HL-60/S4 treated with retinoic acid at 250 ng/mL for 4 days and 3 days (cell line): ENCODE measurements around the gene GSX2.

Source experiments
- in situ Hi-C: fragments of 300-500 bp; cut with MboI; formaldehyde crosslinking; loops from 2 replicates; pipeline ENCODE4 v1.7.0; 2022; ENCODE audit warnings: low sequenced_read_pairs

GSX2 gene

DNA sequence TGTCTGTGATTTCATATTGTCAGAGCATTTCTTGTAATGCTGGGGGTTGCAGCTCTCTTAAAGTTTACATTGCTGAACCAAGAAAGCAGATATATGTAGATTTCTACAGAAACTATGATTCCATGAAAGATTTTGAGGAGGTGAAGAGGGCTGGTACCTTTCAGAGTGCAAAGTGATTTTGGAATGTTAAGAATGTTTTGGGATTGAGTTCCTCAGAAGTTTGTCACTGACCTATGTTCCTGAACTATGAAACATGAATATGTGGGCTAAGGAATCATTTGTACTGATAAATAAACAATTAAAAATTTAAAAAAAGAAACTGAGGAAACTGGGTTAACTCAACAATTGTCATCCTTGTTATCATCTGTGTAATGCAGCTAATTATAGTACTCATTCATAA, 23.3 kb upstream of the GSX2 start:
- in situ Hi-C loops: no loop called here

DNA sequence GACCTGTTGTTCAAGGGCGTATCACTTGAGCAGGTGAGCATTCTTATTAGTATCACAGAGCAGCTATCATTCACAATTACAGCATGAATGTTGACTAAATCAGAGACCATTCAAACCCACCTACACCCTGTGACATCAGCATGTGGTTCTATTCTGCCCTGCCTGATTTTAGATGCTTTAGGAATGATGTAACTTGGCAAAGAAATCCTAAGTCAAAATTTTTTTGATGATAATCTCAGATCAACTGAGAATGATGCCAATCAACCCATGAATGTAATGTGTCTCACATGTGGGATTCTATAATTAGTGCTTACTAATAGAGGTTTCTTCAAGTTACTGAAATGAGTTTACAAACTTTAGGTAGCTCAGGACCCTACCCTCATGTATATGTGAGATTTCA, 22.2 kb upstream of the GSX2 start:
- in situ Hi-C loops: no loop called here

DNA sequence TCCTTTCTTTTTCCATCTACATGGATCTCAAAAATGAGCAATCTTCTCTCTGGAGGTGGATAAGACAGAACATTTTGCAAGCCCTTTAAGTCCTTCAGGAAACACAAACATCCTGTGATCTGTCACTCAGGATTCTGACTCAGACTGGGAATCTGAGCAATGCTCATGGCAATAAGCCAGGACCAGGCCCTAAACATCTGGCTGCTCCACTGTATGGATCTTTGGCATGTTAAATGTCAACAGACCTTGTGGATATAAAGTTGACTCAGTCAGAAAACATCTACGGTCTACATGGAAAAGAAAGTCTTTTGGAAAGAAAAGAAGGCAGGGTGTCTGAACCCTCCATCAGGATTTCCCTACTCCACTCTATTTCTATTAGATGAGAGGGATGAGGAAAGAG, 17.8 kb upstream of the GSX2 start:
- in situ Hi-C loops: no loop called here

DNA sequence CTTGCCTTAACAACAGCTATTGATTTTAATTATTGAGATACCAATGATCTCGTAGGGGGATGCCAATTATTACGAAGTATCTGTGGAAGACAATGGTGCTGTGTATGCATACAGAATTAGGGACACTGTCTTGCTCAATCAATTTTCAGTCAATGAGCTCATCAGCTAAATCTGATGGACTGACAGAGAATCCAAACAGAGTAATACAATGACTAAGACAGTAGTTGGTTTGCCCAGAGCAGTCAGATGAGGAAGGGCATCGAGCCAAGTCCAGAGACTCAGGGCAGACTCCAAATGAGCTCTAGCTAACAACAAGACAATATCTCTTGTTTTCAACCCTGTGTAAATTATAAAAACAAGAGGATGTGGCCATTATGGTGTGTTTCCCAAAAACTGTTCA, 14.7 kb upstream of the GSX2 start:
- in situ Hi-C loops: no loop called here

DNA sequence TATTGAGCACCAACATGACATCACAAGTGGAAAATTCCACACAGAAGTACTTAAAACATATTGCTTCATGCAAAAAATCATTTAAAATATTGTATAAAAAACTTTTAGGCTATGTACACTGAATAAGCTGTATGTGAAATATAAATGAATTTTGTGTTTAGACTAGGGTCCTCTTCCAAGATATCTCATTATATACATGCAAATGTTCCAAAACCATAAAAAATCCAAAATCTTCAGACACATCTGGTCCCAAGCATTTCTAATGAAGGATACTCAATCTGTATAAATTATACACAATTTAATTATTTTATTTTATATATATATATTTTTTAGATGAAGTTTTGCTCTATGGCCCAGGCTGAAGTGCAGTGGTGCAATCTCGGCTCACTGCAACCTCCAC, 10.1 kb upstream of the GSX2 start:
- in situ Hi-C loops: no loop called here

DNA sequence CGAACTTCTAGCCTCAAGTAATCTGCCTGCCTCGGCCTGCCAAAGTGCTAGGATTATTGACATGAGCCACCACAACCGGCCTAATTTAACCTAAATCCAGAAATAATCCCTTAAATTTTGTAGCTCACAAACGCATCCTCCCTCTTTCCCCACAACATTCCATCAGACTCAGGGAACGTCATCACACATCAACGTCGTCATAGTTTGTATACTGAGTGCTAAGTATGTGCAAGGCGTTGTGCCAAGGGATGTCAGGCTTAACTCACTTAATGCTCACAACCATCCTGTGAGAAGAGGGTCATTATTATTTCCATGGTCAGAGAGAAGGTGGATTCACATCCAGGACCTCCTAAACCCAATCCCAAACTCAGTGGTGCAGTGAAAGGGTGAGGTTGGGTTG, 9.6 kb upstream of the GSX2 start:
- in situ Hi-C loops: no loop called here

DNA sequence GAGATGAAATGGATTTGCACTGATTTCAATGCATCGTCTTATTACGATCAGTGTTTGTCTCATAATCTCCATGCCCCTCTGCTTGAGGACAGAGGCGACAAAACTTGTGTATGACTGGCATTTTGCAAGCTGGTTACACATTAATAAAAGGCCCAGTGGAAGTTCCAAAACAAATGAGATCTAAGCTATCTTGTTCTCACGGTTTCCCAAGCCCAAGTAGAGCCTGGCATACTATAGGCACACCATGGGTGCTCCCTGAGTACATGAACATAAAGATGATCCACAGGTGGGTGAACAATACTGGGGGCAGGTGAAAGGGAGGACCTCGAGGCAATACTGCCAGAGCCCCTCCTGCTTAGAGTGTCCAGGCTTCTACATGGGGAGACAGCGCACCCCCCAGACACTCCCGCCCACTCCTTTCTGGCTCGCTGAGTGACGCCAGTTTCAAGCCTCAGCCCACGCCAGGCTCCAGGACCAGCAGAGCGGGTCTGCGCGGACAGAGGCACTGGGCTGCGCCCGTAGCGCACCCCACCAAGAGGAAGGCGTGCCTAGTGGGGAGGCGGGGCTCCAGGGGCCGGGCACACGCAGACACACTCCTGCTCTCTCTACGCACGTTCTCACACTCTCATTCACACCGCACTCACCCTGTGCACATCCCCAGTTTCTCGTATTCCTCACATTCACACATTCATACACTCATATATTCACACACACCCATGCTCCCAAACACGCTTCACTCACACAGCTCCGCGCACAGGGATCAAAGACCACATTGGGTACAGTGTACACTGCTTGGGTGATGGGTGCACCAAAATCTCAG, 8.9 kb upstream of the GSX2 start:
- in situ Hi-C loops: no loop called here

DNA sequence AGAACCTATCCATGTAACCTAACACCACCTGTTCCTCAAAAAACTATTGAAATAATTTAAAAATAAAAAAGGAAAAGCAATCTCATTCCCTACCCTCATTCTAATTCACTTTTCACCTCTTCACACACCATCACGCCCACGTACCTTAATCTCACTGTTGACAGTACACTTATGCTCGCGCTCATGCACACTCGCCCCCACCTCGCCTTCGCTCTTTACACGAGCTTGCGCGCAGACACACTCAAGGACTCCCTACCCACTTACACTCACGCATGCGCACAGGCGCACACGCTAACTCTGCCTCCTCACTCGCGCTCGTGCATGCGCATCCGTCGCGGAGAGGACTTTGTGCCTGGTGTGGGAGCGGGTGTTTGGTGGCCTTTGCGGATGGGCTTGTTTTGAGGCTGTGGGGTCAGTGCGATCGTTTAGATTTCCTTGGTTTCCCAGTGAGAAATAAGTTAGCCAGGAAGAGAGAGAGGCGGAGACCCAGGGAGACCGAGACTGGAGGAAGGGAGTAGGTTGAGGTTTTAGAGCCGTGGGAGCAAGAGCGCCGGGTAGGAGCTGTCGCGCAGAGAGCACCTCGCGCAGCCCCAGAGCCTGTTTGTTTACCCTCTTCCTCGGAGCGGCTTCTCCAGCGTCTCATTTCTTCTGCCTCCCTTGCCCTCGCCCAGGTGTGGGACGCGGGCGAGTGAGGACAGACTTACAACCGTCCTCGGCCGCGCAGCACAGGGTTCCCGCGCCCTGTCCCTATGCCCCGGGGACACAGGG, 8.1 kb upstream of the GSX2 start:
- in situ Hi-C loops: no loop called here

DNA sequence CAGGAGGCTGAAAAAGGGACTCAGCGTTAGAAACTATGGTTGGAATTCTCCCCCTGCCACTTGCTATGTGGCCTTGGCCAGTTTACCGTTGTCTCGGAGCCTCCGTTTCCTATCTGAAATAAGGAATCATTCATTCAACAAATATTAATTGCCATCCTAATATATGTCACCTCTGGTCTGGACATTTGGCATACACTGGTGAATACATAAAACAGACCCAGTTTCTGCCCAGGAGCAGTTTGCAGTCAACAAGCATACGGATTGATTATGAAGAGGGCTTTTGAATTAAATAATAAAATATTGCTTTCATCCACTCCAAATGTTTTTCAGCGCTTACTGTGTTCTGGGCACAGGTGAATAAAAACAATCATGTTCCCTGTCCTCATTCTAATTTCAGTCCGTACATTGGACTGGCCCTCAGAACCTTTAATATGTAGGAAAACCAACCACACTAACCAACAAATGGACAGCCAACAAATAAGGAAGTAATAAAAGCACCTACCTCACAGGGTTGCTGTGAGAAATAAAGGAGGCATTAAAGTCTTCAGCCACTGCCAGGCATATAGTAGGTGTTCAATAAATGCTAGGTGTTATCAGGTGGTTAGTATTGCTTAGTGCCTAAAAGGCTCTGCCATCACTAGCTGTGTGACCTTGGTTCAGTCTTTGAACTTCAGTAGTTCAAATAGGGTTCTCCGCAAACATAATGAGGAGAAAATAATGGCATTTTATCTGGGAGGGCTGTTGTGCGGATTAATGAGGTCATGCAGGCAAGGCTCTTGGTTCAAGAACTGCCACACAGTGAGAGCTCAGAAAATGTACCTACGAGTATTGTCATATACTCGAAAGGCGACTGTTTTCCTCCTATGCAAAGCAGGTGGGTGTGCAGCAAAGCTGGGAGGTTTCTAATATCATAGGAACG, 7.3 kb upstream of the GSX2 start:
- in situ Hi-C loops: no loop called here

DNA sequence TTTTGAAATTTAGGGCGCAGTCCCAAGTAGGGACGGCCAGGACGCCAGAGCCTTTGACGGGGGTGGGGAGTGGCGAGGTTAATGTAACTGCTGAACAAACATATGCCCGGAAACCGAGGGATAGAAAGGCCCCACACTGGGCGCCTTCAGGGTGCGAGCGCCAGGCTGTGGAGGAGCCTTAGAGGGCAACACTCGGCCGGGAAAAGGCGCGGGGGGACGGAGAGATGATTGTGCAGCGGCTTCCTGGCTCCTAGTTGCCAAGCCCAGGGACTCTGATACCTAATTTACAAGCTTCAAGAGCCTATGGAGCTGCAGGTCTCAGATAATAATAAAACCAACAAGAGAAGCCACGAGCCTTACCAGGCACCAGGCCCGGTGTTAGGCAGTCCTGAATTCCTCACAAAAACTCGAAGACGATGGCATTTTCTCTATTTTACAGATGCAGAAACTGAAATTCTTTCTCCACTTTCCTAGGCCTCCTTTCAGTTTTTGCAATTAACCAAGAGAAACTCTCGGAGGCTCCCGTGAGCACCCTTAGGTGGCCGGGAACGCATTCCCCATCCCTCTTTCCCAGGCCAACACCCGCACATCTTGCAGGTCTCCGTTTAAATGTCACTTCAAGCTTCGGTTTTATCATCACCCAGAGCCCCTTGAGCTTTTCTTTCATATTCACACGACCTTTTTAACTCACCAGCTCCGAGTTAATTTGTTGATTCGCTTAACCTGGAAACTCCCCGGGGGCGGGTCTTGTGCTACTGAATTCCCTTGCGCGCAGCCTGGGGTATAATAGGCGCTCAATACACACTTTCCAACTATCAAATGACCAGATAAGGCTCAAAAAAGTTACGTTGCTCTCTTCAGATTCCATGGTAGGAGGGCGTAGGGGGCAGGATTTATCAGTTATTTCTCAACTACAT, 6.4 kb upstream of the GSX2 start:
- in situ Hi-C loops: no loop called here

DNA sequence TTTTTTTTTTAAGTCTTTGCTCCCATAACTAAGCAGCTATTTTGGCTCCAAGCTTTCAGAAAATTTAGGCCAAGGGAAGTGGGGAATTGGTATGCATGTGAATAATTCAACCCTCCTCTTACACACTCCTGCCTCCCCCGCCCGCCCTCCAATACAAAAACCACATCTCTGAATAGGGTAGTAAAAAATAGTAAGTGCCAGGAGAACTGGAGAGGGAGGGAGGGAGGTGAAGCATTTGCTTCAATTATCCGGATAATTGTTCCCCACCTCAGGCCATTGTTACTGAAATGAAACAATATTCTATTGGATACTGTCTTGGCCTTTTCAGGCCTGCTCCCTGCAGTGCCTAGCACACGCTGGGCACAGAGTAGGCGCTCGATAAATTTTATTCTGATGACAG, 5.5 kb upstream of the GSX2 start:
- in situ Hi-C loops: no loop called here

DNA sequence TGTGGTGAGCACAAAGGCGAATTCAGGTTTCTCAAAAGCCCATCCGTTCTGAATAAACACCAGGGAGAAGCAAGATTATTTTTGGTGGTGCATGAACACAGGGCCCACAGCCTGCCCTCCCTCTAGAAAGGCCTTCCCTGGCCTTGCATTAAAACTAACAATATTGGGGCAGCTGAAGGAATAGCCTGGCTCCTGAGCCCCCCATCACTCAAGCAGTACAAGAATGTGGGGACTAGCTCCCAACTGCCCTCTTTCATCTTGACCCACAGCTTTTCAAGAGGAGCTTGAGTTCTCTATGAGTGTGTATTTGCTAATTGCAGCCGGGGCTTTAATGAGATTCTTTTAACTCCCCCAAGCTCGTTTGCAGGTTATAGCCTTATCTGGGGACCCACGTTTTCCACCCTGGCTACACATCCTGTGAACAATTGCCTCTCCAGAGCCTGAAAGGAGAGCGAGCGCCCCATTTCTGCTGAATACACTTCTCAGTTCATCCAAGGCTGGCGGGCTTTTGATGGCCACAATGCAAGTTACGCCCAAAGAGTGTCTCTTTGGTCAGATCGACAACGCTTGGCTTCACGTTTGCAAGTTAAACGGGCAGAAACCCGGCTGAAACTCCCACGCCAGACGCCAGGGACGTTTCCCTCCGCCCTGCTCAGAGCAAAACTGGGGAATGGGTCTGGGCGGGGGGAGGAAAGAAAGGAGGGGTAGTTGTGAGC, 4.7 kb upstream of the GSX2 start:
- in situ Hi-C loops: no loop called here

DNA sequence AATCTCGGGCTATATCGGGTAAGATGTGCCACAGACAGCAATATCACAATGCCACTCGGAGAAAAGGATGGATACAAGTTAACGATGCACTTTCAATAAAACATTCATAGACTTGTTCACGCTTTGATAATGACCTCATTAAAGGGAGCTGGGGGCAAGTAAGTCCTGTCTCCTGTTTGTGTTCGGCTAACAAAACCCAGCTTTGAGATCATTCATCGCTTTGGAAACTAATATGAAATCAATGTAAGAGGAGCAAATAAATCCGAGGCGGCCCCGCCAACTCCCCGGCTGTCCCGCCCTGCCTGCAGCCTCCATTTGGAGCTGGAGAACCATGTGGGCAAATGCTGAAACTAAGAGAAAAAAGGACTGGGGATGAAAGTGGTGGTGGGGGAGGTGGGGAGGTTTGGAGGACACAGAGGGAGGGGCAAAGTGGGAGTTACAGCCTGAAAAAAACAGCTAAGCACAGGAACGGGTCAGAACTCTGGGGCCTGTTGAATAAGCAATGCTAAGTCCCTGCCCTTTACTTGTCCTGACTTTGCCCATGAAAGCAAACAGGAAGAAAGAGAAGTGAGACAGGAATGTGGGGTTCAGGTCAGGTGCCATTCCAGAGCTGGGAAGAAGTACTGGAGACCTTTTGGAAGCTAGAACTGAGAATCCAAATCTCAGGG, 3.5 kb upstream of the GSX2 start:
- in situ Hi-C loops: no loop called here

DNA sequence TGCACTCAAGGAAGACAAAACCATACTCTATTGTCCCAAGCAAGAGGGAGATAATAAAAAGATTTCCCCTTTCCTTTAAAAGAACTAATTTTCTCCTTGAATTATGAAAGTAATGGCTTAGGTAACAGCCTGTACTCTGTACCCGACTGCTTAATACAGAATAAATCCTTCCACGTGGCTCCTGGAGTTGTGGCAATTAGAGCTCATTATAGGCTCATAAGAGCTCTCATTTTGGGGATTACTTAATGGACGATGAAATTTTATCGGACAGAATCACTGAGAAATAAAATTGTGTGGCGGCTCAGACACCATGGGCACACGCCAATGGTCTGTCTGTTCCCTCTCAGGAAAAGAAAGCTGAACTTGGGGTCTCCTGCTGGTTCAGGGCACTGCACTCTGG, 2.8 kb upstream of the GSX2 start:
- in situ Hi-C loops: no loop called here

DNA sequence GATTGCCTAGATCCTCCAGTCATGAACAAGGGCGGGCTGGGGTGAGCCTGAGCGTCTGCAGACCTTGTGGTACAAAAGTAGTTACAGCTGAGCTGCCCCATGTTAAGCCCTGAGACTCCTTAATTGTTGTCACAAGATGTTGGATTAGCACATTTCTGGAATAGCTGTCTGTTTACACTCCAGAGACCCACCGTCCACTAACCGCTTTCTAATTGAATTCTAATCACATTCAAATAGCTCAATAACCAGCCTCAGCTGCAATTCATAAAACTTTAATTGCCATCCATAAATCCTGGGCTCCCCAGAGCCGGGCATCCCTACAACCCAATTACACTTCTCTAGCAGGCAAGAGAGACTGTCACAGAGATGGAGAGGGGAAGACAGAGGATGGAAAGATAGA, 1.6 kb upstream of the GSX2 start:
- in situ Hi-C loops: no loop called here

DNA sequence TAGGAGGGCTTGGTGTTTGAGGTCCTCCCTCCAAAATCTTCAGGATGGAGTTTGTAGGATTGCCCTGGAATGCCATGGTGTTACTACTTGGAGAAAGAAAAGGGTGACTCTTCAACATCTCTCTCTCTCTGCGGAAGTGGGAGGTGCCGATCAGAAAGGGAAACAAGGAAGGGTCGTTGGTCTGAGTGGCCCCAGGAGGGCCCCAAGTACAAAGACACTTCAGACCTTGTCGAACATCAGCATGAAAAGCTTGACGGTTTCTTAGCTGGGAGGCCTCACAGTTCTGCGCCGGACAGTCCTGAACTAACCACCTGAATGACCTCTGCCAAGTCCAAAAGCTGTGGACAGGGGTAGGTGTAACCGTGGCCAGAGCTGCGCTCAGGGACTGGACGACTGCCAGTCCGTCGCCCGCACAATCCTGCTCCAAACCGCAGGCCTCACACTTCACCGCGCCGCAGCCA, 646 bp upstream of the GSX2 start:
- in situ Hi-C loops: no loop called here

DNA sequence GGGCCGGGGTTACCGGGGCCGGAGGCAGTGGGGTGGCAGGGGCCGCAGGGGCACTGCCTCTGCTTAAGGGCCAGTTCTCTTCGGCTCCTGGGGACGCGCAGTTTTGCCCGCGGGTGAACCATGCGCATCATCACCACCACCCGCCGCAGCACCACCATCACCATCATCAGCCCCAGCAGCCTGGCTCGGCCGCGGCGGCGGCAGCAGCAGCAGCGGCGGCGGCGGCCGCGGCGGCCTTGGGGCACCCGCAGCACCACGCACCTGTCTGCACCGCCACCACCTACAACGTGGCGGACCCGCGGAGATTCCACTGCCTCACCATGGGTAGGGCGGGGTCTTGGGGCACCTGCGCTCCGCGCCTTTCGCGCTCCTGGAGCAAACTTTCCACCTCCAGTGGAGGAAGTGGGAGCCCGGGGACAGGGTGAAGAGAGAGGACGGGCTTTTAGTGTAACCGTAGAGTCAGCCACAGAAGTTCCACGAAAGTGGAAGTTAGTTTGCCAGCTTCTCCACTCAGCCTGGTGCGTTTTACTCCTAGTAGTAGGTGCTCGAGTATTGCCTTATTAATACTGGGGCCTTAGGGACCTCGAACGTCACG, 729 bp downstream of the GSX2 start:
- in situ Hi-C loops: no loop called here

DNA sequence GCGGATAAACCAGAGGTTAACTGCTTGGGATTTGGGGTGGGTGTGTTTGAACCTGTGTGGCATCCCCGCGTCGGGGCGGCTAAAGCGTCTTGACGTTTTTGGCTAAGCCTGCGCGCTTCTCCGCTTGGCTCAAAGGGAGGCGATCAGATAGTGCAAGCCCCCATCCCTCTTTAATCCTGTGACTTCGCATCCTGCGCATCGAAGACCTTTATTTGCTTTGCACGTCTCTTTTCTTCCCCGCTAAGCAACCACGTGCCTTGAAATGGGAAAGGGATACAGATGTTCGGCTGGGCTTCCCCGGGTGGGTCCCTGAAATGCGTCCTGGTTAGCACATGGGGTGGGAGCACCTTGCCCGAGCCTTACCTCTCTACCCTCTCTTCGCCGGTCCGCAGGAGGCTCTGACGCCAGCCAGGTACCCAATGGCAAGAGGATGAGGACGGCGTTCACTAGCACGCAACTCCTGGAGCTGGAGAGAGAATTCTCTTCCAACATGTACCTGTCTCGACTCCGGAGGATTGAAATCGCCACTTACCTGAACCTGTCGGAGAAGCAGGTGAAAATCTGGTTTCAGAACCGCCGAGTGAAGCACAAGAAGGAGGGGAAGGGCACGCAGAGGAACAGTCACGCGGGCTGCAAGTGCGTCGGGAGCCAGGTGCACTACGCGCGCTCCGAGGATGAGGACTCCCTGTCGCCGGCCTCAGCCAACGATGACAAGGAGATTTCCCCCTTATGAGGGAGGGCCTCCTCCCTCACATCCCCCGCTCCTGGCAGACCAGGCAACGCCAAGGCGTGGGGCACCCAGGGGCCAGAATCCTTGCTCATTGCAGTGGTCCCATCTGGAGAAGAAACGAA, 1.5 kb downstream of the GSX2 start:
- in situ Hi-C loops: no loop called here
